ENCODE data around the gene CLEC3B. TPM values are rescaled to one million over a fixed set of nuclear protein-coding genes. Genes with fewer than 3 reads are reported as not detected.

Gene CLEC3B
- total RNA-seq, 4 donors from 2014 or later, result 27.4 to 42.3 (median 29.3) TPM

DNA sequence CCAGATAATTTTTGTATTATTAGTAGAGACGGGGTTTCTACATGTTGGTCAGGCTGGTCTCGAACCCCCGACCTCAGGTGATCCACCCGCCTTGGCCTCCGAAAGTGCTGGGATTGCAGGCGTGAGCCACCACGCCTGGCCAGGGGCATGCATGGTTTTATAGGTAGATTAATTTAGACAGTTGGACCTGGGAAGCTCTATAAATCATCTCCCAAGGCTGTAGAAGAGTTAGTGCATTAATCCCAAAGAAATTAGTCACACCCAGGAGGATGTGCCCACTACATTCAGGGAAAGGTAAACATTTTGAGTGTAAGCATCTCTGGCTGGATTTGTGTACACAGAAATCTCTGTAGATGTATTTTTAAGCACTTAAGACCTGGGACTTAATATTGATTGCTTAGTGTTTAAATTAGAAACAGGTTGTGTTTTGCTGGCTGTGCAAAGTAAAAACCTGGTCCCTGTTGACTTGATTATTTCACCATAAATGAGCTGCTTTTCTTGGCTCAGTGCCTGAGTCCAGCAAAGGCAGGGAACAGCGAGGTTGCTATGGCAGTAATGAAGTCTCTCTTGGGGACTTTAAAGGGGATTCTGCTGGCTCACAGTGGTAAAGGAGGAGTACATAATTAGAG is 30.8 kb upstream of the CLEC3B start:
- Histone ChIP-seq H3K9me3 (no peaks in the 10 kb centered on the region), H3K27me3 (no peaks in the 10 kb centered on the region), H3K4me1 (peaks cover 73% of the 10 kb centered on the region), H3K4me3 (no peak overlapping the region), H3K36me3 (peaks cover 46% of the 10 kb centered on the region), H3K27ac (peak overlapping the region; percentile 43)
- WGBS, result 54% methylated on average over 7 of the region's 8 CpGs
- TF ChIP-seq EP300 (IDR thresholded peaks at IDR 0.05) (no peak), POLR2AphosphoS5 (IDR thresholded peaks at IDR 0.05) (no peak), POLR2A (IDR thresholded peaks at IDR 0.05) (no peak)
- TF ChIP-seq, protein P1, sequence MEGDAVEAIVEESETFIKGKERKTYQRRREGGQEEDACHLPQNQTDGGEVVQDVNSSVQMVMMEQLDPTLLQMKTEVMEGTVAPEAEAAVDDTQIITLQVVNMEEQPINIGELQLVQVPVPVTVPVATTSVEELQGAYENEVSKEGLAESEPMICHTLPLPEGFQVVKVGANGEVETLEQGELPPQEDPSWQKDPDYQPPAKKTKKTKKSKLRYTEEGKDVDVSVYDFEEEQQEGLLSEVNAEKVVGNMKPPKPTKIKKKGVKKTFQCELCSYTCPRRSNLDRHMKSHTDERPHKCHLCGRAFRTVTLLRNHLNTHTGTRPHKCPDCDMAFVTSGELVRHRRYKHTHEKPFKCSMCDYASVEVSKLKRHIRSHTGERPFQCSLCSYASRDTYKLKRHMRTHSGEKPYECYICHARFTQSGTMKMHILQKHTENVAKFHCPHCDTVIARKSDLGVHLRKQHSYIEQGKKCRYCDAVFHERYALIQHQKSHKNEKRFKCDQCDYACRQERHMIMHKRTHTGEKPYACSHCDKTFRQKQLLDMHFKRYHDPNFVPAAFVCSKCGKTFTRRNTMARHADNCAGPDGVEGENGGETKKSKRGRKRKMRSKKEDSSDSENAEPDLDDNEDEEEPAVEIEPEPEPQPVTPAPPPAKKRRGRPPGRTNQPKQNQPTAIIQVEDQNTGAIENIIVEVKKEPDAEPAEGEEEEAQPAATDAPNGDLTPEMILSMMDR (IDR thresholded peaks at IDR 0.05), result no peak
- no peak for DNase-seq (ENCODE audit: low spot score in 2 of 2)

DNA sequence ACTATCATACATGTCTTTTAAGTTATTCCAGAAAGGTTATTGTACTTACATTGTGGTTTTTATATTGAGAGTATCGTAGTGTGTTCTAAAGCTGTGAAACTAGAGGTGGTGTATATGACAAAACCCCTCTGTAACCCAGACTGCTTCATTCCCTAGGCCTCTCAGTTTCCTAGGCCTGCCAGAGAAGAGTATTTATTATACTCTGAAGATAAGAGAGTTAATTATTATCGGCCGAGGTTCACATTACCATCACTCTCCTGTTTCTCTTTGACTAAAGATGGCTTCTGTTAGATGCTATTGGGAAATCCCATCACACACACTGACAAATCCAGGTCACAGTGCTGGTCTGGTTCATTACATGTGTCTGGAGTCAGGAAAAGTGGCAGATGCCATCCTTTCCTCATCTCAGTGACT is 29.5 kb upstream of the CLEC3B start:
- WGBS, result 84% methylated on average over 3 of the region's 3 CpGs
- Histone ChIP-seq H3K27me3 (no peaks in the 10 kb centered on the region), H3K4me3 (no peak overlapping the region), H3K36me3 (peaks cover 48% of the 10 kb centered on the region), H3K4me1 (peaks cover 70% of the 10 kb centered on the region), H3K9me3 (no peaks in the 10 kb centered on the region), H3K27ac (no peak overlapping the region)
- TF ChIP-seq, protein P1 (IDR thresholded peaks at IDR 0.05), result no peak
- TF ChIP-seq POLR2AphosphoS5 (IDR thresholded peaks at IDR 0.05) (no peak), EP300 (IDR thresholded peaks at IDR 0.05) (no peak), POLR2A (IDR thresholded peaks at IDR 0.05) (no peak)
- DNase-seq (ENCODE audit: low spot score in 2 of 2), result no peak

DNA sequence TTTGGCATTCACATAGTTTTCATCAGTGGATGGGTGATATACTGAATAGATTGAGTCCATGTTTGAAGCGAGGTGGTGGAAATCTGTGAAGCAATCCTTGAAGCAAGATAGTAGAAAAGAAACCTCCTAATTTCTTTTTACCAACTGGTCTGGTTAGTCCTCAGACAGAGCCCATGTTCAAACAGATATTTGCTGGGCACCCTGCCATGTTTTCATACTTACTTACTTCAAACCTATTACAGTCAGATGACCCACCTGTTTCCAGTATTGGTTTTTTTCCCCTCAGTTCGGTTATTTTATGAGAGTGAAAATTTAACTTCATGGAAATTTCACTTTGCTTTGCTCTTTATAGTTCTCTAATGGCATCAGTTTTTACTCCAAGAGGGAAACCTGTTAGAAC is 26.3 kb upstream of the CLEC3B start:
- Histone ChIP-seq H3K27me3 (no peaks in the 10 kb centered on the region), H3K27ac (no peak overlapping the region), H3K36me3 (peaks cover 62% of the 10 kb centered on the region), H3K9me3 (no peaks in the 10 kb centered on the region), H3K4me1 (peaks cover 38% of the 10 kb centered on the region), H3K4me3 (no peak overlapping the region)
- WGBS, result 56% methylated on average over 2 of the region's 2 CpGs
- no peak for TF ChIP-seq POLR2A (IDR thresholded peaks at IDR 0.05)
- TF ChIP-seq EP300 (IDR thresholded peaks at IDR 0.05), result no peak
- TF ChIP-seq, protein P1 (IDR thresholded peaks at IDR 0.05), result no peak
- no peak for TF ChIP-seq POLR2AphosphoS5 (IDR thresholded peaks at IDR 0.05)
- no peak for DNase-seq (ENCODE audit: low spot score in 2 of 2)

DNA sequence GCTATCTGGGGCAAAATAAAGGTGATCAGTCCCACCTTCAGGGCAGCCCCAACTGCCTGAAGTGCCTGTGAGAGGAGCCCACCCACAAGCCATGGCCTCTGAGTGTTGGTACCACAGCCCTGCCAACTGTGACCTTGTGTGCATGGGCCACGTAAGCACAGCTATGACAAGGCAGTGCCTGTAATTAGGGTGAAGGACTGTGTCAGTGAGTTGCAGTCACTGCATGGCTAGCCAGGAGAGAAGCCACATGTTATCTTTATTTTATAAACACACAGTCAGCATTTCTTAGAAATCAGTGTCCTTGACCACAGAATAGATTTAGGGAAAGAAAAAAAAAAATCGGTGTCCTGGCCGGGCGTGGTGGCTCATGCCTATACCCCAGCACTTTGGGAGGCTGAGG is 25.3 kb upstream of the CLEC3B start:
- peaks cover 72% of the 10 kb centered on the region for H3K36me3 ChIP-seq
- no peak for TF ChIP-seq POLR2AphosphoS5 (IDR thresholded peaks at IDR 0.05)
- no peak for TF ChIP-seq POLR2A (IDR thresholded peaks at IDR 0.05)
- TF ChIP-seq EP300 (IDR thresholded peaks at IDR 0.05), result no peak
- TF ChIP-seq, protein P1 (IDR thresholded peaks at IDR 0.05), result no peak
- H3K9me3 ChIP-seq, result no peaks in the 10 kb centered on the region
- peaks cover 27% of the 10 kb centered on the region for H3K4me1 ChIP-seq
- H3K27me3 ChIP-seq, result no peaks in the 10 kb centered on the region
- no peak for DNase-seq (ENCODE audit: low spot score in 2 of 2)
- H3K27ac ChIP-seq, result no peak overlapping the region
- no peak overlapping the region for H3K4me3 ChIP-seq
- WGBS, result 95% methylated on average over 4 of the region's 4 CpGs

DNA sequence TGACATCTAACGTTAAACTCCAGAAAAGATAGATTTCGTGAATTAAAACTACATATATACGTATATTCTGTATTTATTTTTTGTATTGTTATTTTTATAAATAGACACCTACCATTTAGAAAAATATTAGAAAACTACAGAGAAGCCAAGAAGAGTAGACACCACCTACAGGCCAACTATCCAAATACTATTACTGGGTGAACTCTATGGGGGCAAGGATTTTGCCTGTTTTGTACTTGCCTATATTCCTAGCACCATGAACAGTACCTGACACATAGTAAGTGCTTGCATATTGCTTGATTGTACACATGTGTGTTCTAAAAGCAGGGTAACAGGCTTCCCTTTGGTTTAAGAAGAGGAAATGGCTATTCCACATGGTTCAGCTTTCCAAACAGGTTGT is 24.4 kb upstream of the CLEC3B start:
- Histone ChIP-seq H3K27me3 (no peaks in the 10 kb centered on the region), H3K4me3 (no peak overlapping the region), H3K36me3 (peaks cover 69% of the 10 kb centered on the region), H3K9me3 (no peaks in the 10 kb centered on the region), H3K4me1 (peaks cover 19% of the 10 kb centered on the region), H3K27ac (no peak overlapping the region)
- 96% methylated on average over 3 of the region's 3 CpGs for WGBS
- TF ChIP-seq EP300 (IDR thresholded peaks at IDR 0.05), result no peak
- TF ChIP-seq, protein P1 (IDR thresholded peaks at IDR 0.05), result no peak
- no peak for TF ChIP-seq POLR2AphosphoS5 (IDR thresholded peaks at IDR 0.05)
- no peak for TF ChIP-seq POLR2A (IDR thresholded peaks at IDR 0.05)
- DNase-seq (ENCODE audit: low spot score in 2 of 2), result no peak
